Superior temporal gyrus (tissue), 1 donor: ENCODE data around the gene TYMP.
"Not testable (repeated sequence)": the region's sequence is repeated elsewhere in the genome, so short reads cannot be mapped to it uniquely, and the experiment has no call there.

Experiments used
- DNase-seq: peaks from one replicate; pipeline ENCODE4 v3.0.0-alpha.2; 2016; ENCODE audit errors: extremely low spot score

TYMP gene

DNA sequence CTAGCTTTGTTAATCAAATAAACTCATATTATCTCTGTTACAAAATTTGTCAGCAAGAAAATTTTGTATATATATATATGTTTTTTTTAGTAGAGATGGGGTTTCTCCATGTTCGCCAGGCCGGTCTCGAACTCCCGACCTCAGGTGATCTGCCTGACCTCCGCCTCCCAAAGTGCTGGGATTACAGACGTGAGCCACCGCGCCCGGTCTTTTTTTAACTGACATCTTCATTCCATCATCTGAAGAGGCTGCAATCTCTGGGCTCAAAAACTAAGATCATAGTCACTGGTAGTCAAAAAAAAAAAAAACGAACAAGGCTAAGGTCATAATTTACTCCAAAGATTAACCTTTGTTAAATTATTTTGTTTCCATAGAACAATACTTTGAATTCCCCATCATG, 10.6 kb upstream of the TYMP start:
- no peak for DNase-seq

DNA sequence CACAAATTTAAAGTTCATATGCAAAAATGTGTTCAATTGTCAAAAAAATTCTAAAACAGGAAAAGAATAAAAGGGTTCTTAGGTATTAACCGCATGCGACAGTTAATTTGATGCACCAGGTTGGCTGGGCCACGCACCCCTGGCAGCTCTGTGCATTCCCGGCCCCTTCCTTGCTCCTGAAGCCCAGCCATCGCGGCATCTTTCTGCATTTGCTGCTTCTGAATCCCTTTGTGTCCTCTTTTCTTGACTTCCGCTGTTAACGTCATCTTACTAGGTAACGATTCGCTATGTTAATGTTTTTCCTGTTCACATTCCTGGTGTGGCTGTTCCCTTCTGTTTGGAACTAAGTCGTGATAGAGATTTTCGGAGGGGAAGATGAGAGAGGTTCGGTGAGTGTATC, 8.0 kb upstream of the TYMP start:
- DNase-seq, result no peak

DNA sequence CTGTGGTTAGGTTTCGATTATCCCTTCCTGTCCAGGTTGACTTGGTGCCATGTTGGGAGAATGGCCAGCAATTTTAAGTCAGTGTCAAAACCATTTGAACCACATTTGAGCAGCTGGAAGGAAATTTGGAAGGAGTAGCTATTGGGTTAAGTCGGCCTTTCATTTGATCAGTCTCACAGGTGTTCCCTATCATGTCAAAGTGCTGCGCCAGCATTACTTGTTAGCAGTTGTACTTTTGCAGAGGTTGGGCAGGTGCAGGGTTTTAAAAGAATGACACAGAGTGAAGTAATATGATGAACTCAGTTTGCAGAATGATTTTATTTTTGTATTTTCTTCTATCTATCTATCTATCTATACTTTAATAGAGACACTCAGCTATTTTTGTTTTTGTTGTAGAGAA, 6.4 kb upstream of the TYMP start:
- no peak for DNase-seq

GRCh38 chr22:50535113-50535512, 5.3 kb upstream of the TYMP start:
- no peak for DNase-seq

GRCh38 chr22:50533856-50534711, 4.3 kb upstream of the TYMP start:
- not testable (repeated sequence) for DNase-seq

GRCh38 chr22:50532824-50533796, 3.3 kb upstream of the TYMP start:
- no peak for DNase-seq

- DNase-seq, result no peak
Measured at GRCh38 chr22:50531962-50532674, 2.3 kb upstream of the TYMP start.

GRCh38 chr22:50531546-50531961, 1.7 kb upstream of the TYMP start:
- DNase-seq, result no peak

DNA sequence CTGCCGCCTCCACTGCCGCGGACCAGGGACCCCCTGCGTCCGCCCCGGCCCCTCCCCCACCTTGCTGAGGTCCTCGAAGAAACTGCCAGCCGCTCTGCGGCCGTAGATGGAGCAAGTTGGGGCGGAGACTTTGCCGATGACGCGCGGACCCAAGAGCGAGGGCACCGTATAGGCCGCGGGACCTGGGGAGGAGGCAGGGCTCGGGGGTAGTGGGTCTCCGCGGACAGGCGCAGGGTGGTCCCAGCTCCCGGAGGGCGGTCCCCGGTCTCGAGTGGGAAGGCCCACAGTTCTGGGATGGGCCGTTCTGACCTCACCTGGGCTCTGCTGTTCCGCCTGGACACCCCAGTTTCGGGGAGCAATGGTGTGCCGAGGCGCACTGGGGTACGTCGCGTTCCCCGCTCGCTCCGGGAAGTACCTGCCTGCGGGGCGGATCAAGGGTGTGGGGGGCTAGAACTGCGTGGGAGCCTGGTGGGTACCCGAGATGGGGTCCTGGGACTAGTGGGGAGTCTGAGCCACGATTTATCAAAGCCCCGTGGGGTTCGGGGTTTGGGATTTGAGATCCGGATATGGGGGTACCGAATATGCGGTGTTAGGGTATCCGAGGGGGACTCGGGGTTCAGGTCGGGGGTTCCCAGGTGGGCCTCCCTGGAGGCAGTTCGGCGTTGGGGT, 1.2 kb upstream of the TYMP start:
- DNase-seq, result no peak

DNA sequence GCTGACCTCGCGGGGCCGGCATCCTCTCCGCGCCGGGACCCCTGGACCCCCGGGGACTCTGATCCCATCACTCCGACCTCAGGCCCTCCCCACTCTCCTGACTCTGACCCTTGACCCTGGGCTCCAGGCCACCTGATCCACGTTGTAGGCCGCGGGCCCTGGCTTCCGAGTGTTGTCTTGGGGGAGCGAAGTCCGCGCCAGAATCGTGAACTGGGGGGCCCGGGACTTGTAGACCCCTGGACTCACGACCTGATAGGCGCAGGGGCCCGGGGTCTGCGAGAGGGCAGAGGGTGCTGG, 716 bp upstream of the TYMP start:
- DNase-seq, result no peak

DNA sequence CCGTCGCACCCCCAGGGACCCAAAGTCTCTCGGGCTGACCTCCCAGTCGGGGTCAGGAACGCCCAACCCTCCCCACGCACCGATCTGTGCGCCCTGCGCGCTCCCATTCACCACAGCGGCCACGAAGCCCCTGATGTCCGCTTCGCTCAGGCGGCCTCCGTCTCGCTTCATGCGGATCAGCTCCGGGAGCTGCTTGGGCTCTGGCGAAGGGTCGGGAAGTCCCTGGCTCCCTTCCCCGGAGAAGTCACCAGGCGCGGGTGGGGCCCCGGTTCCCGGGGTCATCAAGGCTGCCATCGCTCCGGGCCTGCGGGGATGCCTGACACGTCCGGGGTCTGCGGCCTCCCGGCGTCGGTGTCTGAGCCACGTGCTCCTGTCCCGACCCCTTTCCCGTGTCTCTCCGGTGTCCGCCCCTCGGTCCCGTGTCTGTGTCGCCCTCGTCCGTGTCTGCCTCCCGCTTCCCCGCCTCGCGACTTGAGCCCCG, 356 bp downstream of the TYMP start:
- no peak for DNase-seq

DNA sequence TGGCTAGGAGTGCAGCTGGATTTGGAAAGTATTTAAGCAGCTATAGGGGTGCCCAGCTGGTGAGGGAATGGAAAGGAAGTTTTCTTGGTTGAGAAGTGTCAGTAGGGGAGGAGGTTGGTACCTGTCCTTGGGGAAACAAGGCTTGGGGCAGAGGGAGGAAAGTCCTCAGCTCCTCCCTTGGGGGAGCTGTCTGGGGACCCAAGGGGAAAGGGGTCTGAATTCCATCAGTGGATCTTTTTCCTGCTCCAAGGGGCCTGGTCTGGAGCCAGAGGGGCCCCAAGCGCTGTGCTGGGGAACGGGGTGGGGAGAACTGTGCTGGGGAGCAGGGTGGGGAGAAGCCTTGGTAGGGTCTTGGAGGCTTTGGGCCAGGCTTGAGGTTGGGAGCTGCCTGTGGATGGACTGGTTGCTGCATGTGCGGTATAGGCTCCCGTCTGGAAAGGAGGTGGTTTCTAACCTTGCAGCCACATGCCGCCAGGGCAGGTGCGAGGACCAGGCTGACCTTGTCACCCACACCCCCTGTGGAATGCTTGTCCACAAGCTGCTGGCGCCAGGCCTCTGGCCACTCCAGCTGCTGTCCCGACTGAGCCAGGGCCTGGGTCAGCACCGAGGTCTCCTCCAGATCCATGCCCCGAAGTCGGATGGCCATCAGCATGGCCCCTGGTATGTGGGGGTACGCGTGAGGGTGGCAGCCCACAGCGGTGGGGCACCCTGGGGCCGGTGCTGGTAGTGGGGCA, 963 bp downstream of the TYMP start:
- no peak for DNase-seq

GRCh38 chr22:50527921-50528681, 1.7 kb downstream of the TYMP start:
- DNase-seq, result no peak

DNA sequence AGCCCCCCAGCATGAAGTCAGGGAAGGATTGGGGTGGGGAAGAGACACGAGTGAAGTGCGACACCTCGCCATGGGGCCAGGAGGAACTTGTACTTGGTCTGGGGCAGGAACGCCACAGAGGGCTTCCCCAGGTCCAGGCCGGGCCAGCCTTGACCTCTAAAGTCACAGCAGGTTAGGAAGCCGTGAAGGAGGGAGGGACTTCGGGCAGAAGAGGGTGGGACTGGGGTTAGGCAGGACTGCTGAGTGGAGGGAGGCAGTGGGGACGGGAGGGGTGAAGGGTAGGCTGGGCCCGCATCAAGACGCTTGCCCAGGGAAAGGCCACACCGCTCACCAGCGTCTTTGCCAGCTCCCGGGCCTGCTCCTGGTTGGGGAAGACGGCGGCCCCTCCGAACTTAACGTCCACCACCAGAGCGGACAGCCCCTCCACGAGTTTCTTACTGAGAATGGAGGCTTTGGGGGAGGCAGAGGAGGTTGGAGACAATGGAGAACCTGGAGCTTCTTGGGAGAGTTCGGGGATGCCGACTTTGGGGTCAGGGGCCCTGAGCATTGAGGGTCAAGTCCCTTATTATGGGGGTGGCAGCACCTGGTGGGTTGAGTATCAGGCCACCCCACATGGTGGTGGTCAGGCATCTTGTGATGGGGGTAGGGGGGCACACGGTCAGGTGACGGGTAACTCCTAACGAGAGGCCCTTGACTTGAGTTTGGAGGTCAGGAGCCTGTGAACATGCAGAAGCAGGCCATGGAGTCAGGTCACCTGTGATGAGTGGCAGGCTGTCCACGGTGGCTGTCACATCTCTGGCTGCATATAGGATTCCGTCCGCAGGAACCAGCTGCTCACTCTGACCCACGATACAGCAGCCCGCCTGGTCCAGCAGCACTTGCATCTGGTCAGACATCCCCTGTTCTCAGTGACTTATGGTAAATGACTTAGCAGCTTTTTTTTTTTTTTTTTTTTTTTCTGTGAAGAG, 2.7 kb downstream of the TYMP start:
- DNase-seq, result no peak

- DNase-seq, result peak; percentile 23
Measured at GRCh38 chr22:50526108-50526833, 3.5 kb downstream of the TYMP start.

GRCh38 chr22:50525858-50526107, 4.0 kb downstream of the TYMP start:
- no peak for DNase-seq

GRCh38 chr22:50525104-50525857, 4.5 kb downstream of the TYMP start, which contains the start of gene SCO2:
Gene SCO2, minus strand, starts transcription at chr22:50525598. Its CDS starts 1,187 bp downstream, at chr22:50524411.
- DNase-seq, result peak; percentile 97

GRCh38 chr22:50524676-50525103, 5.1 kb downstream of the TYMP start:
- DNase-seq, result no peak
